Central memory CD8-positive, alpha-beta T cell (primary cell): Measurements from ENCODE around the gene C16orf95.

Experiments
- ATAC-seq: fragments of 150-1000 bp; cut with Tn5 transposase; replicated peaks from 2 replicates; pipeline ENCODE4 v1.10.0; 2022; ENCODE audit warnings: mild to moderate bottlenecking, moderate FRiP score, moderate number of reproducible peaks; ENCODE audit not compliant: poor library complexity, severe bottlenecking; ENCODE audit errors: extremely low read depth
- DNase-seq, 2 donors: peaks; one replicate each; pipeline ENCODE4 v3.0.0; 2021; ENCODE audit warnings: low spot score in 2 of 2
- H3K27ac Mint-ChIP-seq: one replicate; pipeline ENCODE4 v1.8.0; 2022; ENCODE audit warnings: low read depth, mild to moderate bottlenecking, moderate library complexity, mixed read lengths
- H3K27me3 Mint-ChIP-seq: one replicate; pipeline ENCODE4 v1.8.0; 2022; ENCODE audit warnings: mixed read lengths
- H3K36me3 Mint-ChIP-seq: one replicate; pipeline ENCODE4 v1.8.0; 2022; ENCODE audit warnings: mild to moderate bottlenecking, moderate library complexity, mixed read lengths; ENCODE audit not compliant: insufficient read depth
- H3K4me1 Mint-ChIP-seq: one replicate; pipeline ENCODE4 v1.8.0; 2022; ENCODE audit warnings: mixed read lengths
- H3K4me3 Mint-ChIP-seq: one replicate; pipeline ENCODE4 v1.8.0; 2022; ENCODE audit warnings: mild to moderate bottlenecking, moderate library complexity, mixed read lengths
- H3K9me3 Mint-ChIP-seq: one replicate; pipeline ENCODE4 v1.8.0; 2022; ENCODE audit warnings: mixed read lengths

C16orf95 gene

GRCh38 chr16:87356491-87356853, 39.3 kb upstream of the C16orf95 start:
- H3K27ac Mint-ChIP-seq = no peak overlapping the region

GRCh38 chr16:87353613-87354012, 36.4 kb upstream of the C16orf95 start:
- Mint-ChIP-seq H3K36me3 (peaks cover 8% of the 10 kb centered on the region), H3K4me3 (no peak overlapping the region)

More at GRCh38 chr16:87356491-87356853, 39.3 kb upstream of the C16orf95 start:
- Mint-ChIP-seq H3K27me3 (no peaks in the 10 kb centered on the region), H3K9me3 (no peaks in the 10 kb centered on the region), H3K36me3 (peaks cover 17% of the 10 kb centered on the region), H3K4me1 (no peaks in the 10 kb centered on the region), H3K4me3 (no peak overlapping the region)
- DNase-seq (no peak), ATAC-seq (no peak)

GRCh38 chr16:87352818-87353217, 35.6 kb upstream of the C16orf95 start:
- H3K36me3 Mint-ChIP-seq = peaks cover 10% of the 10 kb centered on the region
- H3K4me1 Mint-ChIP-seq = peaks cover 12% of the 10 kb centered on the region
- DNase-seq (no peak), ATAC-seq (no peak)
- no peak overlapping the region for H3K27ac Mint-ChIP-seq
- no peaks in the 10 kb centered on the region for H3K27me3 Mint-ChIP-seq
- H3K4me3 Mint-ChIP-seq = no peak overlapping the region
- H3K9me3 Mint-ChIP-seq = no peaks in the 10 kb centered on the region

More at GRCh38 chr16:87353613-87354012, 36.4 kb upstream of the C16orf95 start:
- Mint-ChIP-seq H3K4me1 (peaks cover 11% of the 10 kb centered on the region), H3K9me3 (no peaks in the 10 kb centered on the region), H3K27me3 (no peaks in the 10 kb centered on the region), H3K27ac (no peak overlapping the region)
- DNase-seq (no peak), ATAC-seq (no peak)

- no peak for ATAC-seq
- Mint-ChIP-seq H3K4me1 (peaks cover 12% of the 10 kb centered on the region), H3K9me3 (no peaks in the 10 kb centered on the region), H3K27ac (no peak overlapping the region), H3K36me3 (peaks cover 9% of the 10 kb centered on the region), H3K27me3 (no peaks in the 10 kb centered on the region), H3K4me3 (no peak overlapping the region)
- DNase-seq = no peak
Measured at GRCh38 chr16:87351320-87351698, 34.1 kb upstream of the C16orf95 start.

GRCh38 chr16:87350681-87351319, 33.6 kb upstream of the C16orf95 start:
- H3K27me3 Mint-ChIP-seq = no peaks in the 10 kb centered on the region
- H3K9me3 Mint-ChIP-seq = no peaks in the 10 kb centered on the region
- no peak overlapping the region for H3K4me3 Mint-ChIP-seq
- H3K4me1 Mint-ChIP-seq = peaks cover 16% of the 10 kb centered on the region
- peaks cover 14% of the 10 kb centered on the region for H3K36me3 Mint-ChIP-seq
- no peak overlapping the region for H3K27ac Mint-ChIP-seq
- ATAC-seq = no peak
- DNase-seq = no peak

- Mint-ChIP-seq H3K36me3 (peaks cover 17% of the 10 kb centered on the region), H3K27me3 (no peaks in the 10 kb centered on the region), H3K4me1 (peaks cover 23% of the 10 kb centered on the region), H3K4me3 (no peak overlapping the region), H3K27ac (no peak overlapping the region), H3K9me3 (no peaks in the 10 kb centered on the region)
- DNase-seq (no peak), ATAC-seq (no peak)
Measured at GRCh38 chr16:87350031-87350430, 32.8 kb upstream of the C16orf95 start.

- Mint-ChIP-seq H3K27ac (no peak overlapping the region), H3K27me3 (no peaks in the 10 kb centered on the region), H3K4me3 (no peak overlapping the region), H3K4me1 (peaks cover 23% of the 10 kb centered on the region), H3K36me3 (peaks cover 21% of the 10 kb centered on the region), H3K9me3 (no peaks in the 10 kb centered on the region)
- ATAC-seq (no peak), DNase-seq (no peak)
Measured at GRCh38 chr16:87348616-87349157, 31.5 kb upstream of the C16orf95 start.

- H3K36me3 Mint-ChIP-seq = peaks cover 22% of the 10 kb centered on the region
- DNase-seq = no peak
- H3K27ac Mint-ChIP-seq = no peak overlapping the region
- peaks cover 25% of the 10 kb centered on the region for H3K4me1 Mint-ChIP-seq
- no peak for ATAC-seq
- H3K9me3 Mint-ChIP-seq = no peaks in the 10 kb centered on the region
- H3K27me3 Mint-ChIP-seq = no peaks in the 10 kb centered on the region
- no peak overlapping the region for H3K4me3 Mint-ChIP-seq
Measured at GRCh38 chr16:87347932-87348615, 30.9 kb upstream of the C16orf95 start.

- Mint-ChIP-seq H3K36me3 (peaks cover 31% of the 10 kb centered on the region), H3K27ac (peak overlapping the region; percentile 16), H3K4me3 (no peak overlapping the region), H3K4me1 (peaks cover 28% of the 10 kb centered on the region), H3K27me3 (no peaks in the 10 kb centered on the region), H3K9me3 (no peaks in the 10 kb centered on the region)
- ATAC-seq = no peak
- no peak for DNase-seq
Measured at GRCh38 chr16:87346517-87347060, 29.4 kb upstream of the C16orf95 start.

GRCh38 chr16:87345726-87346424, 28.7 kb upstream of the C16orf95 start:
- no peaks in the 10 kb centered on the region for H3K9me3 Mint-ChIP-seq
- H3K4me3 Mint-ChIP-seq = peak overlapping the region; percentile 69
- H3K4me1 Mint-ChIP-seq = peaks cover 28% of the 10 kb centered on the region
- ATAC-seq = no peak
- H3K36me3 Mint-ChIP-seq = peaks cover 34% of the 10 kb centered on the region
- no peak for DNase-seq
- no peaks in the 10 kb centered on the region for H3K27me3 Mint-ChIP-seq
- peak overlapping the region; percentile 95 for H3K27ac Mint-ChIP-seq

GRCh38 chr16:87344931-87345631, 27.9 kb upstream of the C16orf95 start:
- ATAC-seq = peak; percentile 88

More at GRCh38 chr16:87344931-87345631, 27.9 kb upstream of the C16orf95 start:
- DNase-seq = peak in 1 of 2 donors; percentile 32
- Mint-ChIP-seq H3K36me3 (peaks cover 37% of the 10 kb centered on the region), H3K27ac (peak overlapping the region; percentile 95), H3K27me3 (no peaks in the 10 kb centered on the region), H3K9me3 (no peaks in the 10 kb centered on the region), H3K4me3 (peak overlapping the region; percentile 69), H3K4me1 (peaks cover 26% of the 10 kb centered on the region)
